GM23248 (cell line): Measurements from ENCODE around the gene BHLHE23.

Experiments
- EZH2 ChIP-seq: fragments of 200-600 bp; sonication (generic); IDR thresholded peaks from 2 replicates; pipeline ENCODE4 v1.6.1; 2018; ENCODE audit warnings: antibody characterized with exemption, mild to moderate bottlenecking; ENCODE audit not compliant: insufficient read depth, poor library complexity, severe bottlenecking
- EZH2phosphoT487 ChIP-seq: fragments of 200-600 bp; sonication (generic); IDR thresholded peaks from 2 replicates; pipeline ENCODE4 v1.6.1; 2018; ENCODE audit warnings: antibody characterized with exemption, moderate library complexity, mild to moderate bottlenecking, low read depth; ENCODE audit not compliant: insufficient read depth

GRCh38 chr20:62982124-62983075 lies 24.4 kb downstream of the BHLHE23 start:
- TF ChIP-seq EZH2: no peak
- no peak for TF ChIP-seq EZH2phosphoT487
